OCI-LY3 (cell line): Measurements from ENCODE around the gene B3GALT6.

Source experiments
- H2AFZ ChIP-seq: fragments of 200-600, 300-600 bp; shearing (Covaris generic); 2 replicates; pipeline ENCODE4 v1.6.0; 2014; ENCODE audit warnings: antibody characterized with exemption, low read depth, low read length
- H3K27ac ChIP-seq: fragments of 200-600, 300-600 bp; sonication (generic); 2 replicates; pipeline ENCODE4 v1.5.1; 2014; ENCODE audit warnings: mild to moderate bottlenecking, low read length, moderate library complexity, mixed read lengths
- H3K27me3 ChIP-seq: fragments of 200-600, 300-600 bp; sonication (generic); 2 replicates; pipeline ENCODE4 v1.6.1; 2014; ENCODE audit warnings: low read depth, low read length, mixed read lengths
- H3K36me3 ChIP-seq: fragments of 200-600, 300-600 bp; sonication (generic); replicated peaks from 2 replicates; pipeline ENCODE3; 2014; ENCODE audit warnings: low read depth, low read length, mixed read lengths
- H3K4me1 ChIP-seq: fragments of 300-600, 200-600 bp; sonication (generic); 2 replicates; pipeline ENCODE4 v1.6.1; 2014; ENCODE audit warnings: low read length, mixed read lengths
- H3K4me2 ChIP-seq: fragments of 200-600, 300-600 bp; sonication (generic); 2 replicates; pipeline ENCODE4 v1.6.1; 2014; ENCODE audit warnings: low read length, mixed read lengths
- H3K4me3 ChIP-seq: fragments of 300-600, 200-600 bp; sonication (generic); 2 replicates; pipeline ENCODE4 v1.5.1; 2014; ENCODE audit warnings: antibody characterized with exemption, mild to moderate bottlenecking, low read length, moderate library complexity
- H3K79me2 ChIP-seq: fragments of 300-600, 200-600 bp; shearing (Covaris generic); 2 replicates; pipeline ENCODE4 v1.6.1; 2014; ENCODE audit warnings: mild to moderate bottlenecking, low read length, mixed read lengths
- H3K9ac ChIP-seq: fragments of 300-600, 200-600 bp; shearing (Covaris generic); 2 replicates; pipeline ENCODE4 v1.6.0; 2014; ENCODE audit warnings: mild to moderate bottlenecking, low read length, moderate library complexity
- H3K9me3 ChIP-seq: fragments of 200-600, 300-600 bp; shearing (Covaris generic); 2 replicates; pipeline ENCODE4 v1.6.1; 2014; ENCODE audit warnings: low read length, mixed read lengths; ENCODE audit not compliant: insufficient read depth
- H4K20me1 ChIP-seq: fragments of 200-600, 300-600 bp; sonication (generic); 2 replicates; pipeline ENCODE4 v1.6.1; 2016; ENCODE audit warnings: low read length, mixed read lengths; ENCODE audit not compliant: insufficient read depth
- CTCF ChIP-seq: fragments of 200-600, 300-600 bp; sonication (generic); IDR thresholded peaks from 2 replicates; pipeline ENCODE4 v1.5.1; 2014; ENCODE audit warnings: antibody characterized with exemption, low read length, low read depth
- EZH2phosphoT487 ChIP-seq: fragments of 200-600 bp; shearing (Covaris generic); IDR thresholded peaks from 2 replicates; pipeline ENCODE4 v1.6.1; 2018; ENCODE audit warnings: antibody characterized with exemption, mixed run types, low read depth

Gene B3GALT6

DNA sequence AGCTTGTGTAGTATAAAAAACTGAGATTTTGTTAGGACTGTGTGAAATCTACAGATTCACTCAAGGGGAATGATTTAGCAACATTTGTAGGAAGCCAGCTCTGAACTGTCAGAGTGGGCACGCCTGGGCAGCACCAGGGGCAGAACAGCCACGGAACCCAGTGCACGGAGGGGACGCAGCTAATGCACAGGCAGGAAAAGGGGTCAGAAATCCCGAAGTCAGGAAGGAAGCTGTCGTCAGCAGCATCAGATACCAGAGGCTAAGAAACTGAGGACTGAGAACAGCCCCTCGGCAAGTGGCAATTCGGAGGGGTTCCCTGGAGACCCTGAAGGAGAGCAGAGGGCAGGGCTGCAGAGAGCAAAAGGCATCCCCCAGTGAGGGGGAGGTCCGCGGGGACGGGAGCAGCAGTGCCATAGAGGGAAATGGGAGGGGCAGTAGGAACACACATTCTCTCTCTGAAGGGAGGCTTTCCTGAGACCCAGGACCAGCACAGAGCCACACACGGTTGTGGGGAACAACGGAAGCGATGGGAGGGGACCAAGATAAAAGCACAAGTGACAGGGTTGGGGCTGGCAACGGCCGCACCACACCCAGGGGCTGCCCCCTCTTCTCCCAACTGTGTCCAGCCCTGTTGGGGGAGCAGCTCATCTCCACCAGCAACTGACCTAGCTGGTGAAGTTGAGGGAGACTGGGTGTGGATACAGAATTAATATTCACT is 29.0 kb downstream of the B3GALT6 start:
- Histone ChIP-seq H3K36me3 (peaks cover 43% of the 10 kb centered on the region), H3K79me2 (peaks cover 19% of the 10 kb centered on the region; the same call in 1 of the 2 replicates), H3K9me3 (no peaks in the 10 kb centered on the region), H3K27me3 (no peaks in the 10 kb centered on the region), H3K4me1 (peaks cover 9% of the 10 kb centered on the region; the same call in 1 of the 2 replicates), H3K4me2 (no peak overlapping the region), H2AFZ (no peak overlapping the region), H3K4me3 (no peak overlapping the region), H4K20me1 (peaks cover 12% of the 10 kb centered on the region), H3K9ac (no peak overlapping the region), H3K27ac (no peak overlapping the region)
- TF ChIP-seq EZH2phosphoT487 (no peak), CTCF (no peak)

- Histone ChIP-seq H3K27ac (no peak overlapping the region), H3K9ac (no peak overlapping the region), H3K36me3 (peaks cover 37% of the 10 kb centered on the region)
Observed at GRCh38 chr1:1262071-1262470, 30.0 kb downstream of the B3GALT6 start.

DNA sequence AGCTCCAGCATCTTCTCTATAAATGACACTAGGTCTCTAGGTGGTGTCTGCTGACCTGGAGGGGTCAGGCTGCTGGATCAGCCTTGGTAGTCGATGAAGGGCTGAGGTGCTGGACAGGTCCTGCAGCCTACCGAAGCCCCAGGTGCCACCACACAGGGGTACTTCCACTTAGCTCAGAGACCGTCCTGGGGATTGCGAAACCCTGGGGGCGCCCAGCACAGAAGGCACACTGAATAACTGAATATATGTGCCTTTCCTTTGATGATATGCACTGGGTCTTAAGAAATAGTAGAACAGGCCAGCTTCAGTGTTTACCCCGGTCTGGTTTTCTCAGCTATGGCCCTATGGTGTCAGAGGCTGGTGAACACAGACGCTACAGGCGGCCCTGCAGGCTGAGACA is 30.7 kb downstream of the B3GALT6 start:
- no peak overlapping the region for H2AFZ ChIP-seq
- H3K9ac ChIP-seq: no peak overlapping the region
- no peak overlapping the region for H3K4me3 ChIP-seq
- no peaks in the 10 kb centered on the region for H3K27me3 ChIP-seq
- peaks cover 44% of the 10 kb centered on the region for H3K36me3 ChIP-seq
- no peak overlapping the region for H3K4me2 ChIP-seq
- H3K4me1 ChIP-seq: peaks cover 9% of the 10 kb centered on the region; the same call in 1 of the 2 replicates
- no peak overlapping the region for H3K27ac ChIP-seq
- peaks cover 12% of the 10 kb centered on the region for H4K20me1 ChIP-seq
- H3K9me3 ChIP-seq: no peaks in the 10 kb centered on the region
- peaks cover 28% of the 10 kb centered on the region for H3K79me2 ChIP-seq
- TF ChIP-seq CTCF: no peak
- no peak for TF ChIP-seq EZH2phosphoT487

More at GRCh38 chr1:1262071-1262470, 30.0 kb downstream of the B3GALT6 start:
- peaks cover 21% of the 10 kb centered on the region for H3K79me2 ChIP-seq
- TF ChIP-seq EZH2phosphoT487: no peak
- TF ChIP-seq CTCF: no peak
- no peaks in the 10 kb centered on the region for H3K9me3 ChIP-seq
- no peaks in the 10 kb centered on the region for H3K27me3 ChIP-seq
- peaks cover 9% of the 10 kb centered on the region; the same call in 1 of the 2 replicates for H3K4me1 ChIP-seq
- no peak overlapping the region for H2AFZ ChIP-seq
- no peak overlapping the region for H3K4me3 ChIP-seq
- H3K4me2 ChIP-seq: no peak overlapping the region
- H4K20me1 ChIP-seq: peaks cover 12% of the 10 kb centered on the region

DNA sequence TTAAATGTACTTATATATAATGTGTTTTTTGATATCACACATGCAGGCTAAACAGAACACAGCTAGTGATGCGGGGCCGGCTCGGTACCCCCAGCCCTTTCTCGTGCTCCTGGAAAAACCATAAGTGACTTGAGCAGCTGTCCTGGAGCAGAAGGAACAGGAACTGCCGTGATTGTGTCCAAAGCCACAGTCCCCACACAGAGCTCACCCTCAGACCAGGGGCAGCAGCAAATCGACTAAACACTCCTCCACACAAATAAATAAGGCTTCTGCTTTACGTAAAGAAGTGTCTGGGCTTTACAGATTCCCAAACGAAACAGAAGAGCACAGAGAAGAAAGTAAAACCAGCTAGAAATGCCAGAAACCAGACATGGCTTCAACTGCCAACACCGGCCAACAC is 32.0 kb downstream of the B3GALT6 start:
- Histone ChIP-seq H2AFZ (no peak overlapping the region), H3K27ac (no peak overlapping the region), H3K4me2 (no peak overlapping the region), H4K20me1 (peaks cover 12% of the 10 kb centered on the region), H3K9me3 (no peaks in the 10 kb centered on the region), H3K27me3 (no peaks in the 10 kb centered on the region), H3K4me3 (no peak overlapping the region), H3K9ac (no peak overlapping the region), H3K4me1 (peaks cover 9% of the 10 kb centered on the region; the same call in 1 of the 2 replicates), H3K36me3 (peaks cover 42% of the 10 kb centered on the region), H3K79me2 (peaks cover 33% of the 10 kb centered on the region)
- TF ChIP-seq CTCF: no peak
- TF ChIP-seq EZH2phosphoT487: no peak
